HCT116 (cell line): ENCODE measurements around the gene NIN. TPM values are rescaled to one million over a fixed set of nuclear protein-coding genes. Genes with fewer than 3 reads are reported as not detected.

Source experiments
- ATAC-seq: fragments of 200-7000 bp; cut with Tn5 transposase; 2 replicates; pipeline ENCODE4 v1.9.1; 2020; ENCODE audit warnings: mild to moderate bottlenecking, moderate library complexity
- BruUV-seq: library from RNA; stranded (reverse); fragments of 400-500 nt; replicated peaks from 2 replicates; lab custom pipeline; 2021; lab: Mats Ljungman, UMichigan
- CTCF ChIA-PET: fragments of 300-600 bp; sonication (Branson Sonifier 250); formaldehyde crosslinking; loops from one replicate; lab custom pipeline; 2021; ENCODE audit warnings: antibody characterized with exemption; lab: Charles Lee
- POLR2A ChIA-PET: fragments of 300-600, 350-600 bp; sonication (Branson Sonifier 250); formaldehyde crosslinking; loops from one replicate; lab custom pipeline; 2021; ENCODE audit warnings: antibody characterized with exemption; lab: Charles Lee
- RAD21 ChIA-PET, 2 experiments: fragments of 300-600 bp; sonication (Branson Sonifier 250); formaldehyde crosslinking; loops; one replicate each; lab custom pipeline; 2023; ENCODE audit warnings: low total read pairs in 2 of 2; ENCODE audit not compliant: uncharacterized antibody in 2 of 2, unreplicated experiment in 2 of 2, low non-redundant PET in 1 of 2; lab: Charles Lee
- DNase-seq: peaks from one replicate; pipeline ENCODE4 v3.0.0-alpha.2; 2010; ENCODE audit warnings: low read depth, low spot score
- H2AFZ ChIP-seq: fragments of 200-600 bp; shearing (Covaris generic), sonication (generic); 2 replicates; pipeline ENCODE4 v1.6.1; 2017; ENCODE audit warnings: low read depth, mixed run types, mixed read lengths, antibody characterized with exemption, low read length; ENCODE audit not compliant: poor library complexity, severe bottlenecking
- H3K27ac ChIP-seq: 2 replicates; pipeline ENCODE4 v1.5.1; 2012; ENCODE audit warnings: low read depth, low read length
- H3K27me3 ChIP-seq: fragments of 200-600 bp; sonication (generic); 2 replicates; pipeline ENCODE4 v1.6.1; 2016; ENCODE audit warnings: mixed run types, low read length, mixed read lengths; ENCODE audit not compliant: insufficient read depth
- H3K36me3 ChIP-seq, 2 experiments: fragments of 200-500 bp in 1 of 2; fragments of 200-600 bp in 1 of 2; sonication (Bioruptor generic) in 1 of 2; sonication (generic) in 1 of 2; 2 replicates each; pipeline versions ENCODE4 v1.5.1 to v1.6.1; 2014 to 2016; ENCODE audit warnings: low read length in 2 of 2, inconsistent platforms in 1 of 2, mixed read lengths in 1 of 2, mixed run types in 1 of 2; ENCODE audit not compliant: insufficient read depth in 2 of 2, control insufficient read depth in 1 of 2
- H3K4me1 ChIP-seq, 2 experiments: fragments of 200-600 bp in 1 of 2; sonication (generic) in 1 of 2; 2 replicates each; pipeline versions ENCODE4 v1.5.1 to v1.6.1; 2012 to 2017; ENCODE audit warnings: low read length in 2 of 2, inconsistent platforms in 1 of 2, mild to moderate bottlenecking in 1 of 2, mixed read lengths in 1 of 2, mixed run types in 1 of 2, moderate library complexity in 1 of 2; ENCODE audit not compliant: insufficient read depth in 2 of 2, control insufficient read depth in 1 of 2
- H3K4me2 ChIP-seq: fragments of 200-600 bp; sonication (generic); 2 replicates; pipeline ENCODE4 v1.6.1; 2017; ENCODE audit warnings: mixed run types, low read length, mixed read lengths
- H3K4me3 ChIP-seq, 2 experiments: fragments of 200-600 bp in 1 of 2; sonication (generic) in 1 of 2; replicated peaks in 1 of 2; 2 replicates each; pipeline ENCODE4 v1.5.1; 2011 to 2016; ENCODE audit warnings: low read length in 2 of 2, control low read depth in 1 of 2, low read depth in 1 of 2, mild to moderate bottlenecking in 1 of 2, mixed read lengths in 1 of 2, mixed run types in 1 of 2
- H3K79me2 ChIP-seq: fragments of 200-600 bp; sonication (generic); 2 replicates; pipeline ENCODE4 v1.6.1; 2017; ENCODE audit warnings: mild to moderate bottlenecking, mixed run types, low read length, moderate library complexity, mixed read lengths; ENCODE audit not compliant: insufficient read depth
- H3K9ac ChIP-seq: fragments of 200-600 bp; sonication (generic); 2 replicates; pipeline ENCODE4 v1.6.1; 2016; ENCODE audit warnings: low read length, mixed read lengths
- H3K9me2 ChIP-seq: fragments of 200-600 bp; sonication (generic), shearing (Covaris generic); 2 replicates; pipeline ENCODE4 v1.6.1; 2017; ENCODE audit warnings: mixed run types, mild to moderate bottlenecking, moderate library complexity; ENCODE audit not compliant: insufficient read depth
- H3K9me3 ChIP-seq, 2 experiments: fragments of 200-500 bp in 1 of 2; fragments of 200-600 bp in 1 of 2; sonication (Bioruptor generic) in 1 of 2; sonication (generic) in 1 of 2; 2 replicates each; pipeline ENCODE4 v1.6.1; 2014 to 2017; ENCODE audit warnings: low read length in 2 of 2, mixed read lengths in 2 of 2, inconsistent platforms in 1 of 2, low read depth in 1 of 2, mild to moderate bottlenecking in 1 of 2, mixed run types in 1 of 2, moderate library complexity in 1 of 2; ENCODE audit not compliant: control insufficient read depth in 1 of 2, insufficient read depth in 1 of 2
- H4K20me1 ChIP-seq: fragments of 200-600 bp; sonication (generic), shearing (Covaris generic); 2 replicates; pipeline ENCODE4 v1.6.1; 2017; ENCODE audit warnings: mixed run types, mild to moderate bottlenecking, moderate library complexity; ENCODE audit not compliant: insufficient read depth
- CBX3 ChIP-seq: IDR thresholded peaks from 2 replicates; pipeline ENCODE4 v1.6.1; 2012; ENCODE audit warnings: low read depth
- CEBPB ChIP-seq: IDR thresholded peaks from 2 replicates; pipeline ENCODE4 v1.6.1; 2012; ENCODE audit warnings: low read depth
- CTCF ChIP-seq, 3 experiments: fragments of 200-600 bp in 1 of 3; sonication (generic) in 1 of 3; IDR thresholded peaks in 2 of 3; conservative IDR thresholded peaks in 1 of 3; 2 replicates each; pipeline ENCODE4 v1.5.1; 2012 to 2017; ENCODE audit warnings: low read depth in 2 of 3, low read length in 2 of 3, antibody characterized with exemption in 1 of 3, borderline replicate concordance in 1 of 3, control low read depth in 1 of 3, mild to moderate bottlenecking in 1 of 3, mixed read lengths in 1 of 3, mixed run types in 1 of 3, moderate library complexity in 1 of 3; ENCODE audit not compliant: insufficient read depth in 1 of 3
- ELF1 ChIP-seq: IDR thresholded peaks from 2 replicates; pipeline ENCODE4 v1.6.1; 2012; ENCODE audit warnings: low read depth, borderline replicate concordance
- EZH2 ChIP-seq: fragments of 200-600 bp; sonication (generic); IDR thresholded peaks from 2 replicates; pipeline ENCODE4 v1.6.1; 2017; ENCODE audit warnings: antibody characterized with exemption, mixed run types
- FOSL1 ChIP-seq: IDR thresholded peaks from 2 replicates; pipeline ENCODE4 v1.6.1; 2012; ENCODE audit warnings: low read depth
- JUND ChIP-seq: IDR thresholded peaks from 2 replicates; pipeline ENCODE4 v1.6.1; 2012
- MAX ChIP-seq: IDR thresholded peaks from 2 replicates; pipeline ENCODE4 v1.6.1; 2012
- POLR2A ChIP-seq: IDR thresholded peaks from 2 replicates; pipeline ENCODE4 v1.7.0; 2011; ENCODE audit warnings: borderline replicate concordance; ENCODE audit not compliant: insufficient read depth, insufficient read length; ENCODE audit errors: extremely low read depth
- POLR2AphosphoS5 ChIP-seq: IDR thresholded peaks from 2 replicates; pipeline ENCODE4 v1.6.1; 2011; ENCODE audit warnings: mild to moderate bottlenecking, low read depth, low read length, moderate library complexity
- RAD21 ChIP-seq: IDR thresholded peaks from 2 replicates; pipeline ENCODE4 v1.6.1; 2012; ENCODE audit warnings: low read depth, mild to moderate bottlenecking
- REST ChIP-seq: IDR thresholded peaks from 2 replicates; pipeline ENCODE4 v1.6.1; 2012; ENCODE audit warnings: low read depth
- SIN3A ChIP-seq: IDR thresholded peaks from 2 replicates; pipeline ENCODE4 v1.6.1; 2012; ENCODE audit warnings: low read depth
- SP1 ChIP-seq: IDR thresholded peaks from 2 replicates; pipeline ENCODE4 v1.6.1; 2012; ENCODE audit warnings: low read depth
- TCF7L2 ChIP-seq: IDR thresholded peaks from 2 replicates; pipeline ENCODE4 v1.7.0; 2011; ENCODE audit warnings: borderline replicate concordance, inconsistent platforms; ENCODE audit not compliant: insufficient read depth, insufficient read length; ENCODE audit errors: extremely low read depth
- YY1 ChIP-seq: IDR thresholded peaks from 2 replicates; pipeline ENCODE4 v1.6.1; 2011; ENCODE audit warnings: low read length, low read depth, moderate library complexity, mild to moderate bottlenecking; ENCODE audit not compliant: insufficient replicate concordance; ENCODE audit errors: extremely low read depth
- ZFX ChIP-seq: fragments of 450-650 bp; IDR thresholded peaks from 2 replicates; pipeline ENCODE4 v1.6.1; 2017
- ZNF274 ChIP-seq: fragments of 200-500 bp; sonication (Bioruptor generic); IDR thresholded peaks from 2 replicates; pipeline ENCODE4 v1.6.1; 2014; ENCODE audit warnings: mild to moderate bottlenecking, low read depth, low read length, inconsistent platforms
- intact Hi-C: fragments of 100-400 bp; cut with micrococcal nuclease; formaldehyde crosslinking; loops from 2 replicates; pipeline ENCODE4 v1.10.0; 2022
- total RNA-seq: library from RNA; stranded (reverse); gene quantifications from one replicate; pipeline ENCODE4 v1.2.1, GENCODE V29; 2021; ENCODE audit not compliant: unreplicated experiment
- TF ChIP-seq, protein P1 (sequence below): IDR thresholded peaks from 2 replicates; pipeline ENCODE4 v1.6.1; 2011; ENCODE audit warnings: mild to moderate bottlenecking, low read length, moderate library complexity; ENCODE audit not compliant: insufficient replicate concordance; ENCODE audit errors: extremely low read depth

The NIN gene
- total RNA-seq, 1 experiment from 2014 or later, result 39.6 TPM

- Histone ChIP-seq H3K27me3 (no peaks in the 10 kb centered on the region), H3K9me3 (no peaks in the 10 kb centered on the region), H2AFZ (no peak overlapping the region), H4K20me1 (no peaks in the 10 kb centered on the region; the same call in 1 of the 2 replicates), H3K79me2 (peaks cover 77% of the 10 kb centered on the region), H3K4me3 (no peak overlapping the region), H3K4me2 (no peak overlapping the region), H3K36me3 (no peaks in the 10 kb centered on the region), H3K27ac (no peak overlapping the region), H3K9me2 (no peaks in the 10 kb centered on the region), H3K4me1 (no peaks in the 10 kb centered on the region), H3K9ac (no peak overlapping the region)
- ATAC-seq (no peak), DNase-seq (no peak)
- ChIA-PET CTCF (interaction anchor here (1.3 kb wide), 1 partner anchor 37 kb away, joined by 3 read pairs; no protein-coding TSS in a partner anchor), RAD21 (no interaction called here), POLR2A (no interaction called here)
- TF ChIP-seq REST (no peak), TCF7L2 (no peak), CEBPB (no peak), ZFX (no peak), YY1 (no peak), CTCF (IDR thresholded peaks at IDR 0.05 in 2 of 3, conservative IDR thresholded peaks at IDR 0.05 in 1 of 3; ENCODE audit: borderline replicate concordance in 1 of 3, insufficient read depth in 1 of 3, low read depth in 2 of 3, low read length in 2 of 3) (no peak), JUND (no peak), POLR2AphosphoS5 (no peak), CBX3 (no peak), SP1 (no peak), EZH2 (no peak), RAD21 (no peak), ZNF274 (no peak), SIN3A (no peak), MAX (no peak), ELF1 (no peak), FOSL1 (no peak), POLR2A (no peak)
- TF ChIP-seq, protein P1, sequence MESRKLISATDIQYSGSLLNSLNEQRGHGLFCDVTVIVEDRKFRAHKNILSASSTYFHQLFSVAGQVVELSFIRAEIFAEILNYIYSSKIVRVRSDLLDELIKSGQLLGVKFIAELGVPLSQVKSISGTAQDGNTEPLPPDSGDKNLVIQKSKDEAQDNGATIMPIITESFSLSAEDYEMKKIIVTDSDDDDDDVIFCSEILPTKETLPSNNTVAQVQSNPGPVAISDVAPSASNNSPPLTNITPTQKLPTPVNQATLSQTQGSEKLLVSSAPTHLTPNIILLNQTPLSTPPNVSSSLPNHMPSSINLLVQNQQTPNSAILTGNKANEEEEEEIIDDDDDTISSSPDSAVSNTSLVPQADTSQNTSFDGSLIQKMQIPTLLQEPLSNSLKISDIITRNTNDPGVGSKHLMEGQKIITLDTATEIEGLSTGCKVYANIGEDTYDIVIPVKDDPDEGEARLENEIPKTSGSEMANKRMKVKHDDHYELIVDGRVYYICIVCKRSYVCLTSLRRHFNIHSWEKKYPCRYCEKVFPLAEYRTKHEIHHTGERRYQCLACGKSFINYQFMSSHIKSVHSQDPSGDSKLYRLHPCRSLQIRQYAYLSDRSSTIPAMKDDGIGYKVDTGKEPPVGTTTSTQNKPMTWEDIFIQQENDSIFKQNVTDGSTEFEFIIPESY, result no peak
- BruUV-seq, result no TSS peak
- intact Hi-C loops, result no loop called here
Observed at GRCh38 chr14:50823051-50823761, 7.8 kb downstream of the NIN start.
